Measurements from ENCODE around the gene SHFL.

SHFL gene

GRCh38 chr19:10126213-10126639 lies 40.1 kb downstream of the SHFL start:
- no peak overlapping the region for H3K4me3 ChIP-seq (ENCODE audit: low read depth, low read length)

- H3K4me3 ChIP-seq (ENCODE audit: low read depth, low read length) = no peak overlapping the region
Measured at GRCh38 chr19:10132905-10133304, 46.8 kb downstream of the SHFL start.

GRCh38 chr19:10133596-10133995 lies 47.5 kb downstream of the SHFL start:
- H3K4me3 ChIP-seq (ENCODE audit: low read depth, low read length) = no peak overlapping the region

- no peak overlapping the region for H3K4me3 ChIP-seq (ENCODE audit: low read depth, low read length)
Measured at GRCh38 chr19:10134040-10134439, 47.9 kb downstream of the SHFL start.

- no peak overlapping the region for H3K4me3 ChIP-seq (ENCODE audit: low read depth, low read length)
Measured at GRCh38 chr19:10135551-10136334, 49.6 kb downstream of the SHFL start.

- H3K4me3 ChIP-seq (ENCODE audit: low read depth, low read length) = no peak overlapping the region
Measured at GRCh38 chr19:10136936-10137335, 50.8 kb downstream of the SHFL start.

GRCh38 chr19:10137751-10138682 lies 51.9 kb downstream of the SHFL start:
- H3K4me3 ChIP-seq (ENCODE audit: low read depth, low read length) = no peak overlapping the region

GRCh38 chr19:10138879-10139795 lies 53.0 kb downstream of the SHFL start:
- H3K4me3 ChIP-seq (ENCODE audit: low read depth, low read length) = no peak overlapping the region

- no peak overlapping the region for H3K4me3 ChIP-seq (ENCODE audit: low read depth, low read length)
Measured at GRCh38 chr19:10139952-10140351, 53.8 kb downstream of the SHFL start.

GRCh38 chr19:10141479-10141878 lies 55.4 kb downstream of the SHFL start:
- H3K4me3 ChIP-seq (ENCODE audit: low read depth, low read length) = no peak overlapping the region

- no peak overlapping the region for H3K4me3 ChIP-seq (ENCODE audit: low read depth, low read length)
Measured at GRCh38 chr19:10141973-10142372, 55.9 kb downstream of the SHFL start.
